ENCODE measurements around the gene FANCF.
"Not testable (repeated sequence)": the region's sequence is repeated elsewhere in the genome, so short reads cannot be mapped to it uniquely, and the experiment has no call there.

Gene FANCF

GRCh38 chr11:22652346-22652745 is 26.7 kb upstream of the FANCF start:
- H3K4me1 ChIP-seq (ENCODE audit: control insufficient read depth, insufficient read depth, low read length); H3K9ac ChIP-seq (ENCODE audit: low read length); H3K4me3 ChIP-seq (ENCODE audit: low read length); H3K27me3 ChIP-seq (ENCODE audit: control insufficient read depth, insufficient read depth, low read length); H3K36me3 ChIP-seq (ENCODE audit: control insufficient read depth, insufficient read depth, low read length); H3K27ac ChIP-seq (ENCODE audit: low read depth, low read length): not testable (repeated sequence)

- no peak overlapping the region for H3K9ac ChIP-seq (ENCODE audit: low read length)
- H3K4me3 ChIP-seq (ENCODE audit: low read length): no peak overlapping the region
- no peaks in the 10 kb centered on the region for H3K36me3 ChIP-seq (ENCODE audit: control insufficient read depth, insufficient read depth, low read length)
These were observed 15.9 kb upstream of the FANCF start for GRCh38 chr11:22641559-22641958.

GRCh38 chr11:22640862-22641261 is 15.2 kb upstream of the FANCF start:
- no peak overlapping the region for H3K4me3 ChIP-seq (ENCODE audit: low read length)
- H3K9ac ChIP-seq (ENCODE audit: low read length): no peak overlapping the region
- H3K27me3 ChIP-seq (ENCODE audit: control insufficient read depth, insufficient read depth, low read length): no peaks in the 10 kb centered on the region
- no peaks in the 10 kb centered on the region for H3K36me3 ChIP-seq (ENCODE audit: control insufficient read depth, insufficient read depth, low read length)
- no peaks in the 10 kb centered on the region for H3K4me1 ChIP-seq (ENCODE audit: control insufficient read depth, insufficient read depth, low read length)
- H3K27ac ChIP-seq (ENCODE audit: low read depth, low read length): no peak overlapping the region

More at GRCh38 chr11:22641559-22641958, 15.9 kb upstream of the FANCF start:
- Histone ChIP-seq H3K27ac (ENCODE audit: low read depth, low read length) (no peak overlapping the region), H3K27me3 (ENCODE audit: control insufficient read depth, insufficient read depth, low read length) (no peaks in the 10 kb centered on the region), H3K4me1 (ENCODE audit: control insufficient read depth, insufficient read depth, low read length) (no peaks in the 10 kb centered on the region)

GRCh38 chr11:22635689-22636088 is 10.1 kb upstream of the FANCF start:
- no peak overlapping the region for H3K4me3 ChIP-seq (ENCODE audit: low read length)
- H3K4me1 ChIP-seq (ENCODE audit: control insufficient read depth, insufficient read depth, low read length): no peaks in the 10 kb centered on the region
- no peaks in the 10 kb centered on the region for H3K36me3 ChIP-seq (ENCODE audit: control insufficient read depth, insufficient read depth, low read length)
- no peak overlapping the region for H3K27ac ChIP-seq (ENCODE audit: low read depth, low read length)
- no peaks in the 10 kb centered on the region for H3K27me3 ChIP-seq (ENCODE audit: control insufficient read depth, insufficient read depth, low read length)
- H3K9ac ChIP-seq (ENCODE audit: low read length): no peak overlapping the region

- H3K36me3 ChIP-seq (ENCODE audit: control insufficient read depth, insufficient read depth, low read length): no peaks in the 10 kb centered on the region
- H3K27ac ChIP-seq (ENCODE audit: low read depth, low read length): no peak overlapping the region
- no peaks in the 10 kb centered on the region for H3K4me1 ChIP-seq (ENCODE audit: control insufficient read depth, insufficient read depth, low read length)
- no peaks in the 10 kb centered on the region for H3K27me3 ChIP-seq (ENCODE audit: control insufficient read depth, insufficient read depth, low read length)
- H3K9ac ChIP-seq (ENCODE audit: low read length): no peak overlapping the region
- H3K4me3 ChIP-seq (ENCODE audit: low read length): no peak overlapping the region
These were observed 9.4 kb upstream of the FANCF start for GRCh38 chr11:22634897-22635629.

GRCh38 chr11:22633354-22633902 is 7.8 kb upstream of the FANCF start:
- Histone ChIP-seq H3K27ac (ENCODE audit: low read depth, low read length) (no peak overlapping the region), H3K27me3 (ENCODE audit: control insufficient read depth, insufficient read depth, low read length) (no peaks in the 10 kb centered on the region), H3K4me1 (ENCODE audit: control insufficient read depth, insufficient read depth, low read length) (no peaks in the 10 kb centered on the region), H3K4me3 (ENCODE audit: low read length) (no peak overlapping the region), H3K9ac (ENCODE audit: low read length) (no peak overlapping the region), H3K36me3 (ENCODE audit: control insufficient read depth, insufficient read depth, low read length) (no peaks in the 10 kb centered on the region)

- no peaks in the 10 kb centered on the region for H3K4me1 ChIP-seq (ENCODE audit: control insufficient read depth, insufficient read depth, low read length)
- no peaks in the 10 kb centered on the region for H3K27me3 ChIP-seq (ENCODE audit: control insufficient read depth, insufficient read depth, low read length)
- H3K36me3 ChIP-seq (ENCODE audit: control insufficient read depth, insufficient read depth, low read length): no peaks in the 10 kb centered on the region
- no peak overlapping the region for H3K4me3 ChIP-seq (ENCODE audit: low read length)
- H3K9ac ChIP-seq (ENCODE audit: low read length): no peak overlapping the region
- no peak overlapping the region for H3K27ac ChIP-seq (ENCODE audit: low read depth, low read length)
These were observed 1.8 kb upstream of the FANCF start for GRCh38 chr11:22627421-22627820.

- Histone ChIP-seq H3K9ac (ENCODE audit: low read length) (no peak overlapping the region), H3K36me3 (ENCODE audit: control insufficient read depth, insufficient read depth, low read length) (no peaks in the 10 kb centered on the region), H3K27ac (ENCODE audit: low read depth, low read length) (no peak overlapping the region), H3K27me3 (ENCODE audit: control insufficient read depth, insufficient read depth, low read length) (no peaks in the 10 kb centered on the region), H3K4me3 (ENCODE audit: low read length) (no peak overlapping the region), H3K4me1 (ENCODE audit: control insufficient read depth, insufficient read depth, low read length) (no peaks in the 10 kb centered on the region)
These were observed 1.1 kb upstream of the FANCF start for GRCh38 chr11:22626573-22627239.

GRCh38 chr11:22624742-22625447 is 728 bp downstream of the FANCF start:
- peak overlapping the region; percentile 76 for H3K27ac ChIP-seq (ENCODE audit: low read depth, low read length)
- no peaks in the 10 kb centered on the region for H3K4me1 ChIP-seq (ENCODE audit: control insufficient read depth, insufficient read depth, low read length)

GRCh38 chr11:22617868-22618267 is 7.8 kb downstream of the FANCF start:
- Histone ChIP-seq H3K36me3 (ENCODE audit: control insufficient read depth, insufficient read depth, low read length) (no peaks in the 10 kb centered on the region), H3K4me1 (ENCODE audit: control insufficient read depth, insufficient read depth, low read length) (no peaks in the 10 kb centered on the region), H3K4me3 (ENCODE audit: low read length) (no peak overlapping the region), H3K27ac (ENCODE audit: low read depth, low read length) (no peak overlapping the region), H3K9ac (ENCODE audit: low read length) (no peak overlapping the region), H3K27me3 (ENCODE audit: control insufficient read depth, insufficient read depth, low read length) (no peaks in the 10 kb centered on the region)

More at GRCh38 chr11:22624742-22625447, 728 bp downstream of the FANCF start:
- peak overlapping the region; percentile 81 for H3K9ac ChIP-seq (ENCODE audit: low read length)
- no peaks in the 10 kb centered on the region for H3K36me3 ChIP-seq (ENCODE audit: control insufficient read depth, insufficient read depth, low read length)
- H3K27me3 ChIP-seq (ENCODE audit: control insufficient read depth, insufficient read depth, low read length): no peaks in the 10 kb centered on the region
- peak overlapping the region; percentile 98 for H3K4me3 ChIP-seq (ENCODE audit: low read length)

- no peaks in the 10 kb centered on the region for H3K4me1 ChIP-seq (ENCODE audit: control insufficient read depth, insufficient read depth, low read length)
- H3K4me3 ChIP-seq (ENCODE audit: low read length): no peak overlapping the region
- no peak overlapping the region for H3K27ac ChIP-seq (ENCODE audit: low read depth, low read length)
- H3K36me3 ChIP-seq (ENCODE audit: control insufficient read depth, insufficient read depth, low read length): no peaks in the 10 kb centered on the region
- H3K27me3 ChIP-seq (ENCODE audit: control insufficient read depth, insufficient read depth, low read length): no peaks in the 10 kb centered on the region
- no peak overlapping the region for H3K9ac ChIP-seq (ENCODE audit: low read length)
These were observed 21.7 kb downstream of the FANCF start for GRCh38 chr11:22603933-22604332.

GRCh38 chr11:22602504-22602903 is 23.1 kb downstream of the FANCF start:
- H3K36me3 ChIP-seq (ENCODE audit: control insufficient read depth, insufficient read depth, low read length): no peaks in the 10 kb centered on the region
- H3K4me3 ChIP-seq (ENCODE audit: low read length): no peak overlapping the region
- H3K27me3 ChIP-seq (ENCODE audit: control insufficient read depth, insufficient read depth, low read length): no peaks in the 10 kb centered on the region
- no peak overlapping the region for H3K9ac ChIP-seq (ENCODE audit: low read length)
- H3K4me1 ChIP-seq (ENCODE audit: control insufficient read depth, insufficient read depth, low read length): no peaks in the 10 kb centered on the region
- H3K27ac ChIP-seq (ENCODE audit: low read depth, low read length): no peak overlapping the region

Measured in rectal smooth muscle tissue (tissue), 1 donor.